NT2/D1 (cell line): ENCODE results near the gene CYP2A13.
"Not testable (repeated sequence)": the region's sequence is repeated elsewhere in the genome, so short reads cannot be mapped to it uniquely, and the experiment has no call there.

Experiments
- YY1 ChIP-seq: IDR thresholded peaks from 2 replicates; pipeline ENCODE4 v1.6.1; 2011; ENCODE audit not compliant: insufficient read length, insufficient read depth
- ZNF274 ChIP-seq: IDR thresholded peaks from 2 replicates; pipeline ENCODE4 v1.6.1; 2011; ENCODE audit warnings: mild to moderate bottlenecking, low read depth, low read length

DNA sequence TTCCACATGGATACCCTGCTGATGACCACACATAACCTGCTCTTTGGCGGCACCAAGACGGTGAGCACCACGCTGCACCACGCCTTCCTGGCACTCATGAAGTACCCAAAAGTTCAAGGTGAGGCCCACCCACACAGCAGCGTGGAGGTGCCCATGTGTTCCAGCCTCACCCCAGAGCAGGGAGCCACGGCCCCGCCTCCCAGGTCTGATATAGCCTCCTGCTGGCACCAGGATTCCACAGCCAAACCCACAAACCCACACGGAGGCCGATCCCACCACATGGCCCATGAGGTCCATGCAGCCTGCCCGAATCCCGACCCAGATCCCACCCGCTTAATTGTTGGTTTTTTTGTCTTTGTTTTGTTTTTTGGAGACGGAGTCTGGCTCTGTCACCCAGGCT is 34.6 kb downstream of the CYP2A13 start:
- TF ChIP-seq ZNF274, YY1: not testable (repeated sequence)
